HG03175 (cell line): ENCODE data around the gene RPTOR.
"Not testable (repeated sequence)": the region's sequence is repeated elsewhere in the genome, so short reads cannot be mapped to it uniquely, and the experiment has no call there.

Experiments used
- ATAC-seq: cut with Tn5 transposase; IDR thresholded peaks from one replicate; pipeline ENCODE4 v1.9.1; 2021; ENCODE audit warnings: mild to moderate bottlenecking, moderate library complexity; ENCODE audit not compliant: unreplicated experiment

Gene RPTOR

GRCh38 chr17:80539022-80539641 lies 5.5 kb upstream of the RPTOR start:
- no peak for ATAC-seq

DNA sequence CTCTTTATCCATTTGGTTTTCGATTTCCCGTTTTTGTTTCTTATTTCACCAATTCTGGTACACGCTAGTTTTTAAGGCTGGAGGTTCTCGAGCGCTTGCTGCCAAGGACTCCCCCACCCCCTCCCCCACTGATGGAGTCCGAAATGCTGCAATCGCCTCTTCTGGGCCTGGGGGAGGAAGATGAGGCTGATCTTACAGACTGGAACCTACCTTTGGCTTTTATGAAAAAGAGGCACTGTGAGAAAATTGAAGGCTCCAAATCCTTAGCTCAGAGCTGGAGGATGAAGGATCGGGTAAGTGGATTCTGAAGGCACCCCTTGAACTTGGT lies 825 bp downstream of the RPTOR start:
- no peak for ATAC-seq

DNA sequence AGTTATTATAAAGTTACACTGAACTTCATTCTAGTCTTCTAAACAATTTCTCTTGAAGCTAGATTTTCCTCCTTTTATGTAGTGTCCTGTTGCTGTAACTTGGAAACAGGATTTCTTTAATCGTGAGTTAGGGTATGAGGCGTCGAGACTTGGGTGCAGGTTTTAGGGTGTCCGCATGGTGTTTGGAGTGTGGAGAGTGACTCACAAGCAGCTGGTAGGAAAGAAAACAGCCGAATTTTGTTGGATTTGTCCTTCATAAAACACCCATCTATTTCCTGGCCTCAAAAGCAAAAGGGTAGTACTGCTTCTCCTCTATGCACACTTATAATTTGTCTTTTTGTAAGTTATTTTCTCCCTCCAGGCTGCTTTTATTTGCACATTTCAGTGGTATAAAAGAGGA lies 1.6 kb downstream of the RPTOR start:
- ATAC-seq: no peak

DNA sequence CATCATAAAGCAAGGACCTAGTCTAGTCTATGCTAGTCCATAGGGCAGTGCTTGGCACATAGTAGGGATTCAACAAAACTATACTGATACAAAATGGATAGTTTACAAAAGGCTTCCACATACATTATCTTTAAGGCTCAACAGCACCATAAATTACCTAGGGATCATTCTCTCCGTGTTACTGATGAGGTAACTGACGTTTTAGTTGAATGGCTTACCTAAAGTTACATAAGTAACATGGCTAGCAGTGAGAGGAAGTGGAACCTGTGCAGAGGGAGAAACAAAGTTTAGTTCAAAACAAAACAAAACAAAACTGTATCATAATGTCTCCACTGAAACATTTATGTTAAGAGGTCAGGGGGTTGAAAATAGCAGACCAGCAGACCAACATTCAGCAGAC lies 7.9 kb downstream of the RPTOR start:
- no peak for ATAC-seq

DNA sequence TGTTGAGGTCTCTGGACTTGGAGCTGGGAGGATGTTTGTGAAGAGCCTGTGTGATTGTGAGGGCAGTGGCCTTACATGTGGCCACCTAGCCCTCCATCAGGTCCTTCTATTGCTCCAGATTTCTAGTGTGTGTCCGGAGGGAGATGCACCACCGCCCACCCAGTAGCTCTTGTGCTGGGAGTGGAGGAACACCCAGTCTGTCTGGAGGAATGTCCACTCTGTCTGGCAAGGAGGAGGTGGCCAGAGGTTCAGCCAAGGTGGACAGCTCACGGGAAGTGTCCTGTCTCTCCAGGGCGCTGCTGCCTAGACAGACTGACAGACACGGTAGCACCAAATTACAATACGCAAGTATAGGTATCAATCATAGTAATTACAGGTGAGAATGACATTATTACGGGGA lies 10.6 kb downstream of the RPTOR start:
- no peak for ATAC-seq

GRCh38 chr17:80558046-80558445 lies 13.4 kb downstream of the RPTOR start:
- no peak for ATAC-seq

- no peak for ATAC-seq
These were observed 15.2 kb downstream of the RPTOR start for GRCh38 chr17:80559825-80560251.

DNA sequence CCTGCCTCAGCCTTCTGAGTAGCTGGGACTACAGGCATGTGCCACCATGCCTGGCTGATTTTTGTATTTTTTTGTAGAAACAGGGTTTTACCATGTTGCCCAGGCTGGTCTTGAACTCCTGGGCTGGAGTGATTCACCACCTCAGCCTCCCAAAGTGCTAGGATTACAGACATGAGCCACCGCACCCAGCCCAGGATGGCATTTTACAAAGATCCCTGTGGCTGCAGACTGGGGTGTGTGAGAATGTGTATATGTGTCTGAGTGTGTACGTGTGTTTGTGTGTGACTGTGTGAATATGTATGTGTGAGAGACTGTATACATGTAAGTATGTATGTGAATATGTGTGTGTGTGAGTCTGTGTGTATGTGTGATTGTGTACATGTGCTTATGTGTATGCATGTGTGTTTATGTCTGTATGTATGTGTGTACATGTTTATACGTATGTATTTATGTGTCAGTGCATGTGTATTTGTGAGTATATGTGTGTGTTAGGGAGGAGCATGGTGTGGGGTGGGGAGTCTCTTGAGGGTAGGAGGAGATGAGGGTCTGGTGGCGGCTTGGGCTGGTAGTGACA lies 17.0 kb downstream of the RPTOR start:
- no peak for ATAC-seq

DNA sequence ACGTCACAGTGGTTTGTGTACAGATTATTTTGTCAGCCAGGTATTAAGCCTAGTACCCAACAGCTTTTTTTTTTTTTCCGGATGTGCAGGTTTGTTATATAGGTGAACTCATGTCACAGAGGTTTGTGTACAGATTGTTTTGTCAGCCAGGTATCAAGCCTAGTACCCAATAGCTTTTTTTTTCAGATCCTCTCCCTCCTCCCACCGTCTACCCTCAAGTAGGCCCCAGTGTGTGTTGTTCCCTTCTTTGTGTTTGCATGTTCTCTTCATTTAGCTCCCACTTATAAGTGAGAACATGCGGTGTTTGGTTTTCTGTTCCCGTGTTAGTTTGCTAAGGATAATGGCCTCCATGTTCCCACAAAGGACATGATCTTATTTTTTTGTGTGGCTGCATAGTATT lies 19.9 kb downstream of the RPTOR start:
- ATAC-seq: no peak

DNA sequence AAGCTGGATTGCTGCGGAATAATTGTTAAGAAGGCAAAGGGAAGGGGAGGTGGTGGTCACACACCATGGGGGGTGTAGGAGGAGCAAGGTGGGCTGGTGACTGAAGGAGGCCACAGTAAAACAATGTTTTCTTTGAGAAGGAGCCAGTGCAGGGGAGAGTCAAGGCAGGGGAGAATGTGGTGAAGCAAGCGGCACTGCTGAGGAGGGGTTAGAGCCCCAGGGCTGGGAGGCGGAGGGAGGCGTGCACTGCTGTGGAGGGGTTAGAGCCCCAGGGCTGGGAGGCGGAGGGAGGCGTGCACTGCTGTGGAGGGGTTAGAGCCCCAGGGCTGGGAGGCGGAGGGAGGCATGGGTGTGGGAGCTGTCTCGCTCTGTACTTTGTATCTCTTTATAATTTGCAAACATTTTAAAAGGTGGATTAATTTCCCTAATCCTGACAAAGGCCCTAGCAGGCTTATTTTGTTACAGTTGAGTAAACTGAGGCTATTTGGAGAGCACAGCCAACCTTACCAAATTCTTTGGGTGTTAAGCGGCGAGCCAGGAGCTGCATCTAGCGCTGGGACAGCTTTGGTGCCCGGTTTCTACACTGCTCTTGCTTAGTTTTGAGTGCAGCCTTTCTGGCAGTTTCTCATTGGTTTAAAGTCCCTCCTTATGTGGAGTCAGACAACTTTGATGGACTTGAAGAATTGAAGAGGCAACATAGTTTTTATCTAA lies 20.9 kb downstream of the RPTOR start:
- no peak for ATAC-seq

- no peak for ATAC-seq
These were observed 21.4 kb downstream of the RPTOR start for GRCh38 chr17:80566054-80566400.

GRCh38 chr17:80568246-80568645 lies 23.6 kb downstream of the RPTOR start:
- ATAC-seq: no peak

DNA sequence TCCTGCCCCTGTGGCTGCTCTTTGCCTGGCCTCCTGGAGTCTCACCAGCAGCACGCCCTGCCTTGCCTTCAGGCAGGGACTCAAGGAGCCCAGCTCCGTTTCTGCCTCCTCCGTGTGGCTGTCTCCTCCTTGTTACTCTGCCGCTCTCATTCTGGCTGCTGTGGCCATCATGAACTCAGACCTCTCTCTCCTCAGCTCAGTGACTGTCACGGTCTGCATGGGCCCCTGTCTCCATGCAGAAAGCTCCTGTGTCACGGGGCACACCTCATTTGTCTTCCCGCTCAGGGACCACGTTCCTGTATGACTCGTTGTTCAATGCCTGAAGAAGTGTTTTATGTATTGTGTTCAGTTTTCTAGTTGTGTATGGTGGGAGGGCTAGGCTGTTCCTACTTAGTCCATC lies 25.3 kb downstream of the RPTOR start:
- ATAC-seq: no peak

GRCh38 chr17:80573701-80574100 lies 29.1 kb downstream of the RPTOR start:
- no peak for ATAC-seq

DNA sequence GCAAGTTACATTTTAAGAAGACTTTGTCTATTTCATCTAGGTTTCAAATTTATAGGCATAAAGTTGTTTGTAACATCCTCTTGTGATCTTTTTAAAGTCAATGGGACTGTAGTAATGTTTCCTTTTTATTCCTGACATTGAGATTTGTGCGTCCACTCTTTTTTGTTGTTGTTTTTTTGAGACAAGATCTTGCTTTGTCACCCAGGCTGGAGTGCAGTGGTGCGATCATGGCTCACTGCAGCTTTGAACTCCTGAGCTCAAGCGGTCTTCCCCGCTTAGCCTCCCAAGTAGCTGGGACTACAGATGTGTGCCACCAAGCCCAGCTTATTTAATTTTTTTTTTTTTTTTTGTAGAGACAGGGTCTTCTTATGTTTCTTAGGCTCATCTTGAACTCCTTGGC lies 29.9 kb downstream of the RPTOR start:
- ATAC-seq: no peak

DNA sequence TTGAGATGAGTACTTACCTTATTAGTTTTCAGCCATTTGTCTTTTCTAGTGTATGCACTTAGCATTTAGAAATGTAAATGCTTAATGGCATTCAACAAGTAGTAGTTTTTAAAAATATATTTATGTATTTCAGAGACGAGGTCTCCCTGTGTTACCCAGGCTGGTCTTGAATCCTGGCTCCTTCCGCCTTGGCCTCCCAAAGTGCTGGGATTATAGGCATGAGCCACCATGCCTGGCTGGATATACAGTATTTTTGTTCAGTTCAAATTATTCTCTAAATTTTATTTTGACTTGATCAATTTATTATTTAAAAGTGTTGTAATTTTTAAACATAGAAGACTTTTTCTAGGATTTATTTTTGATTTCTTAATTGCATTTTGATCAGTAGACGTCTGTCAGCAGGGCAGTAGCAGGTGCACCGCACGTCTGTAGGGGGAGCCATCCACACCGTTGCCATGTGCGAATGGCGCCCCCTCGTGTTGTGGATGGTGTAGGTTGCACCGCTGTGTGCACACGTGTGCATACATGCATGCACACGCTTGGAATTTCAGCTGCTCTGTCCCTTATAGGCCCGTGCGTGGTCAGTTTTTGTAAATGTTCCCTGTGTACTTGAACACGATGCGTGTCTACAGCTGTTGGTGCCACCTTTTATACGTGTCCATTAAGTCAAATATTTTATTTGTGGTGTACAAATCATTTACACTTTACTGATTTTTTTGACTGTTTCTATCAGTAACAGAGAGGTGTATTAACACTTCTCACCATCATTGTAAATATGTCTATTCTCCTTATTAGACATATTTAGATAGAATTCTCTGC lies 30.6 kb downstream of the RPTOR start:
- peak; percentile 81 for ATAC-seq

GRCh38 chr17:80577876-80578570 lies 33.4 kb downstream of the RPTOR start:
- ATAC-seq: no peak

DNA sequence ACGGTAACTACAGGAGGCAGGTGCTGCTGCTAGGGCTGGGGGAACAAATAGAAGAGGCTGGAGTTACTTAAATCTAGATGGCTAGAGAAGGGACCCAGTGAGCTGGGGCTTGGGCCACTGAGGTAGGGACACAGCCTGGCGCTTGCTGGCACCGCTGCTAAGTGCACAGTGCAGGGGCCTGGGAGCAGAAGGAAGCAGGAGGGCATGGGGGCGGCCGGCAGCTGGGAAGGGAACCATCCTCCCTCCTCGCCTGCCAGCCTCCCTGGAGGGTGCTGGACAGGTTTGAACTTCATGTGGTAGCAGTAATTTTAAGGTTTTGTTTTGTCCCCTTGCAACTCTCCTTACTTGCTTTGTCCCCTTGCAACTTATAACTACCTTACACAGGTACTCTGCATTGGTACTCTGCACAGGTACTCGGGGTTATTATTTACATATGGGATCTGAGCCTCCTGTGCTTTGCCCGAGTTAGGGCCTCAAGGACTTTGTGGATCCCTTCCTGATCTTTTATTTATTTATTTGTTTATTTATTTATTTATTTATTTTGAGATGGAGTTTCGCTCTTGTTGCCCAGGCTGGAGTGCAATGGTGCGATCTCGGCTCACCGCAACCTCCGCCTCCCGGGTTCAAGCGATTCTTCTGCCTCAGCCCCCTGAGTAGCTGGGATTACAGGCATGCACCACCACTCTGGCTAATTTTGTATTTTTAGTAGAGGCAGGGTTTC lies 34.2 kb downstream of the RPTOR start:
- ATAC-seq: not testable (repeated sequence)

- ATAC-seq: no peak
These were observed 37.5 kb downstream of the RPTOR start for GRCh38 chr17:80582165-80582564.

DNA sequence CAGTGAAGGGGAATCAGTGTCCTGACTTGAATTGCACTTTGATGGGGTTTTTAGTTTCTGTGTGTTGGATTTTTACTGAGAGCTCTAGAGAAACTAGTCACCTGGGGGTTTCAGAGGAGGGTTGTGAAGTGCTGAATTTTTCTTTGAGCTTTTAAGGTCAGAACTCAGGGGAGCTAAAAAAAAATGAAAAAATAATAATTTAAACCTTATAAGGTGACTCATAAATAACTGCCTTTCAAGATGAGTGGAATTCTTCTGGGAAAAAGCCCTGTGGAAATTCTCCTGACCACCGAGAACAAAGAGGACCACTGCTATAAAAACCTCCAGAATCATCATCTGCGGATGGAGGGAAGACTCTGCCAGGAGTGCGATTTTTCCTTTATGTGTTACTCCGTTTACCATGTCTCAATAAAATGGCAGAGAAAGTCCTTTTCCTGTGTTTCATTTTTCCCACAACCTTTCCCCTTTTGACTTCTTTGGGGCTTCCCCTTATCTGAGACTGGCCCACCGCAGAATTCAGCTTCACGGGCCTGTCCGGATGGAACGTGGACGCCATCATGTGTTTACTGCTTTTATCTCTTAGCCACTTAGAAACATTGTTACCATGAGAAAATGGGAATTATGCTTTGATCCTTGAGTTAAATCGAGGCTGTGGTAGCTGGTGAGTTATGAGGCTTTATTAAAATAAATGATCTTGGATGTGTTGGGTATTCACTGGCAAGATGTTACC lies 39.7 kb downstream of the RPTOR start:
- no peak for ATAC-seq
